AG04449 (cell line): ENCODE measurements around the gene LOXL1.
A peak's percentile ranks its signal among the peaks of the same experiment; 100 is the strongest.

ENCODE experiments used
- CTCF ChIA-PET: fragments of 350-600 bp; formaldehyde crosslinking; extraction: SDS; loops from one replicate; lab custom pipeline; 2021; ENCODE audit warnings: antibody characterized with exemption; lab: Yijun Ruan, JAX
- POLR2A ChIA-PET: fragments of 400-600, 350-600 bp; formaldehyde crosslinking; extraction: SDS; loops from one replicate; lab custom pipeline; 2020; ENCODE audit warnings: antibody characterized with exemption, inconsistent platforms; lab: Yijun Ruan, JAX
- DNase-seq: peaks from one replicate; pipeline ENCODE4 v3.0.0-alpha.2; 2010; ENCODE audit warnings: low read depth, low spot score
- H3K4me3 ChIP-seq: 2 replicates; pipeline ENCODE4 v1.5.1; 2011; ENCODE audit warnings: low read depth, mild to moderate bottlenecking, control low read depth, low read length
- CTCF ChIP-seq: IDR thresholded peaks from one replicate; pipeline ENCODE4 v1.5.1; 2011; ENCODE audit warnings: mild to moderate bottlenecking, moderate library complexity, low read length, control low read depth, inconsistent platforms; ENCODE audit not compliant: insufficient read depth; ENCODE audit errors: missing control alignments

LOXL1 gene

DNA sequence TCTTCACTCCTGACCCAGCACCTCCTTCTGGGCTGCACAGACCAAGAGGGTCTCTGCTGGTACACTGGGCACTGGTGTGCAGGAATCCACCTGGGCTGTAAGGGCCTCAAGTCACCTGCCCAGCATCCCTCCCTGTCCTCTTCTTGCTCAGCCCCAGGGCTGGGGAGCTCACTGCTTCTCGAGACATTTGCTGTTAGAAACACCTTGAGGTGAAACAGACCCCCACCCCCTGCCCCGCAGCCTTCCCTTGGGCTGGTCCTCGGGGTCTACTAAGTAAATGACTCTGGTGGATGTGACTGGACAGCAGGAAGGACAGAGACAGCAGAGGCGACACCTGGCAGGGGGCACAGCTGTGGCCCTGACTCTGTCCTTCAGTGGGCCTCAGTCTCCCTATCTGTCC is 29.1 kb downstream of the LOXL1 start:
- ChIA-PET CTCF (interaction anchor here (1.4 to 17.8 kb wide), 2 partner anchors 14 to 85 kb away, joined by 3 to 317 read pairs; no protein-coding TSS in a partner anchor), POLR2A (interaction anchor here (0.6 kb wide), 1 partner anchor 399 kb away, joined by 4 read pairs; no protein-coding TSS in a partner anchor)
- DNase-seq: no peak
- no peak overlapping the region for H3K4me3 ChIP-seq
- no peak for TF ChIP-seq CTCF

GRCh38 chr15:73955861-73956742 is 29.8 kb downstream of the LOXL1 start:
- ChIA-PET CTCF (interaction anchor here (0.9 to 17.8 kb wide), 10 partner anchors 7 to 84 kb away, joined by 3 to 317 read pairs (median 6); partner anchors contain the start of genes LOXL1 and TBC1D21), POLR2A (interaction anchor here (0.6 to 1.8 kb wide), 7 partner anchors 10 to 82 kb away, joined by 3 to 12 read pairs (median 4); no protein-coding TSS in a partner anchor)
- no peak overlapping the region for H3K4me3 ChIP-seq
- DNase-seq: no peak
- TF ChIP-seq CTCF: no peak

DNA sequence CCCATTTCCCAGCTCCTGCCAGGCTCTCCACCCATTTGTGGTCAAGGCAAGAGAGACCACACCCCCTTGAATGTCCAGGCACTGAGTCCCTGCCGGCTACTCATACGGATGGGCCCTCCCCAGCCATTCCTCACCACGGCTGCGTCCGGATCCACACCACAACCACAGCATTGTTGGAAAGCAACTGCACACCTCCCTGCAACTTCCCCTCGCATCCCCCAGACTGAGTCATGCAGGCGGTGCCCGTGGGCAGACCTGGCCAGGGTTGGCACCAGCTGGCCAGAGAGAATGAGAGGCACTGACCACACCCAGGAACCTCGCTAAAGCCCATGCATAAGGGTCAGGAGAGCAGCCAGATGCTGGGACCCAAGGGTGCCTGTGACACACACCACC is 30.5 kb downstream of the LOXL1 start:
- ChIA-PET POLR2A (interaction anchor here (0.6 to 1.8 kb wide), 7 partner anchors 9 to 82 kb away, joined by 3 to 12 read pairs (median 4); no protein-coding TSS in a partner anchor), CTCF (interaction anchor here (0.9 to 17.8 kb wide), 10 partner anchors 8 to 83 kb away, joined by 3 to 317 read pairs (median 6); partner anchors contain the start of genes LOXL1 and TBC1D21)
- no peak for TF ChIP-seq CTCF
- DNase-seq: peak; percentile 63
- H3K4me3 ChIP-seq: no peak overlapping the region

GRCh38 chr15:73957276-73957675 is 31.0 kb downstream of the LOXL1 start:
- POLR2A ChIA-PET: interaction anchor here (1.4 to 1.8 kb wide), 3 partner anchors 14 to 21 kb away, joined by 5 to 12 read pairs (median 6); no protein-coding TSS in a partner anchor
- no peak overlapping the region for H3K4me3 ChIP-seq
- no peak for DNase-seq
- TF ChIP-seq CTCF: no peak
- CTCF ChIA-PET: interaction anchor here (0.6 to 17.8 kb wide), 12 partner anchors 9 to 673 kb away, joined by 3 to 317 read pairs (median 4); partner anchors contain the start of genes STOML1 and TBC1D21

- no peak for TF ChIP-seq CTCF
- POLR2A ChIA-PET: interaction anchor here (1.6 kb wide), 1 partner anchor 21 kb away, joined by 5 read pairs; no protein-coding TSS in a partner anchor
- CTCF ChIA-PET: interaction anchor here (0.6 to 17.8 kb wide), 10 partner anchors 9 to 673 kb away, joined by 3 to 317 read pairs (median 4); partner anchors contain the start of genes STOML1 and TBC1D21
Observed at GRCh38 chr15:73957785-73958184, 31.5 kb downstream of the LOXL1 start.

More at GRCh38 chr15:73957785-73958184, 31.5 kb downstream of the LOXL1 start:
- no peak overlapping the region for H3K4me3 ChIP-seq
- DNase-seq: no peak
